Nasal cavity respiratory epithelium epithelial cell of viscerocranial mucosa (primary cell): ENCODE measurements around the gene EXTL2. TPM values are rescaled to one million over a fixed set of nuclear protein-coding genes. Genes with fewer than 3 reads are reported as not detected.

Source experiments
- total RNA-seq: library from RNA; depleted of rRNA; stranded (reverse); fragments of >200 nt; gene quantifications from 2 replicates; pipeline ENCODE4 v1.2.3, GENCODE V29; 2014

EXTL2 gene, protein sequence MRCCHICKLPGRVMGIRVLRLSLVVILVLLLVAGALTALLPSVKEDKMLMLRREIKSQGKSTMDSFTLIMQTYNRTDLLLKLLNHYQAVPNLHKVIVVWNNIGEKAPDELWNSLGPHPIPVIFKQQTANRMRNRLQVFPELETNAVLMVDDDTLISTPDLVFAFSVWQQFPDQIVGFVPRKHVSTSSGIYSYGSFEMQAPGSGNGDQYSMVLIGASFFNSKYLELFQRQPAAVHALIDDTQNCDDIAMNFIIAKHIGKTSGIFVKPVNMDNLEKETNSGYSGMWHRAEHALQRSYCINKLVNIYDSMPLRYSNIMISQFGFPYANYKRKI
- 2.7 and 7.4 TPM in 2 replicates for total RNA-seq

DNA sequence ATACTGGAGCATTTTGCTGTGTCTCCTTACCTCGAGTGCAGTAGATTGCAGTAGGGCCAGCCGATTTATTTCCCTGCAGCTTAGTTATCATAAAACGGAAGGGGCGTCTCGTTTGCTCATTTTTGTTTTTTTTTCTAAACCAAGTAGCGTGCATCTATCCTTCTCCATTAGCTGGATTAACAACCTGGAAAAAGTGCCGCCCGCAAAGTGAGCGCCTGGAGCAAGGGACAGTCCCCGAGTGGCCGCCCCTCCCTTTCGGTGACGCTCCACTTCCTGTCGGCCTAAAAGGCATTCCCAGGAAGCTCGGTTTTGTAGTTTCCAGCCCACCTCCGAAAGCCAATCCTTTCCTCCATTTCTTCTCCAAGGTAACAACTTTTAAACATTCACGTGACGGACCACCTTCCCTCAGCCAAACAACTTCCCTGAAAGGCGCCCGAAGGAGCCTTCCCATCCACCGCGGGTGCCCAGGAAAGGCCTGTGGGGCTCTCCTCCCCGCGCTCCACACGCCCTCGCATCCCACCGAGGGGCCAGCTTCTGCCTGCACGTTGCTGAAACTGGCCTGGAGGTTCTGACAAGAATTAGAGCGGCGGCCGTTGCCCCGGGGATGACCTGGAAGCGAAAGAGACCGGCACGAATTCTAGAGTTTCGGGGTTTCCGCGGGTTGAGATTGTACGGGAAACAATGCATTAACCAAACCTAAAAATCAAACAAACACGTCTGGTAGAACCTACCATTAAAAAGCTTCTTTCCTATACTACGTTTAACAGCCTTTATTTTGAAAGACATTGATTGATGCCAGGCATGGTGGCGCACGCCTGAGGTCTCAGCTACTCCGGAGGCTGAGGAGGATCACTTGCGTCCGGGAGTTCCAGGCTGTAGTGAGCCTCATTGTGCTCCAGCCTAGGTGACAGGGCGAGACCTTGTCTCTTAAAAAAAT lies at the start of gene EXTL2:
Gene EXTL2 (minus strand): TSS at position 240 of the 937 bp plus-strand sequence. CDS start 6,085 bp downstream, outside the sequence.

DNA sequence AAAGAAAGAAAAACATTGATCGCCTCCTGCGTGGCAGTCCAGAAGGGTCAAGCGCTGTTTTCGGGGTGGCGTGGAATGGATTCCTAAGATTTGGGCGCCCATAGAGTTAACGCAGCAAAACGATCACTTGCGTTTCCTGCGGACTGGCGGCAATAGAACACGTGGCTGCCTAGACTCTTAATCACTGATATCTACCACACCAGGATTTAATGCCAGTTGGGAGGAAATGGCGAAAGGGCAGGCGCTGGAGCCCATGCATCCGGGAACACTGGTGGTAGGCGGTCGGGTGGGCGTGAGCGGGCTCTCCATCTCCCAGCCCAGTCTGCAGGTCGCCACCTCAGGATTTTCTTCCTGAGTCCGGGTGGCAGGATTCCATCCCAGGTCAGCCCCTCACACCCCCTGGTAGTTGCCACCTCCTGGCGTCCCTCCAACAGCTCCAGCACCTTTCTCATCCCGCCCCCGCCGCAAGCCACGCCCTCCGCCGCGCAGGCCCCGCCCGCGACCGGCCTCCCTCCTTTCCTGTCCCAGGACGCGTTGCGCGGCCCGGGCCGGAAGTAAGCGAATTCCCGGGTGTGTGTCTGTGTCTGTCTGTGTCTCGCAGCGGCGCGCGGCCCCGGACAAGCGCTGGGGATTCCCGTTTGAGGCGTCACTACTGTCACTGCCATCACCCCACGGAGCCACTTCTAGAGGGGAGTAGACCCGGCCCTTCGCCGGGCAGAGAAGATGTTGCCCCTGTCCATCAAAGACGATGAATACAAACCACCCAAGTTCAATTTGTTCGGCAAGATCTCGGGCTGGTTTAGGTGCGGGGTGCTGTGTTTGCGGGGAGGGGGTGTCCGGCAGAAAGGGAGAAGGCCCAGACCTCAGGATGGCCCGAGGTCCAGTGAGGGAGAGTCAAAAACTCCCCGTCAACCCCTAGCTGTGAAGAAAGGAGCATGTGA lies 1.2 kb upstream of the EXTL2 start, which contains the start of gene SLC30A7:
Gene SLC30A7 (plus strand): TSS at position 551 of the 941 bp plus-strand sequence. CDS start 173 bp downstream, at position 724.

Other genes with a start within 250 kb of the EXTL2 start
- gene VCAM1, start 175.1 kb downstream of the EXTL2 start, total RNA-seq: not detected in 2 replicates
- gene SLC30A7, start 1.2 kb upstream of the EXTL2 start, total RNA-seq: 37.6 and 42.6 TPM in 2 replicates
- gene DPH5, start 130.9 kb upstream of the EXTL2 start, total RNA-seq: 29.0 and 42.4 TPM in 2 replicates